HEK293 (cell line): ENCODE results near the gene CORO2B.
A peak's percentile ranks its signal among the peaks of the same experiment; 100 is the strongest.

Experiments
- CTCF ChIA-PET: fragments of 350-600 bp; formaldehyde crosslinking; extraction: SDS; loops from one replicate; lab custom pipeline; 2021; ENCODE audit warnings: antibody characterized with exemption; lab: Yijun Ruan, JAX
- POLR2A ChIA-PET: fragments of 300-600 bp; formaldehyde crosslinking; extraction: SDS; loops from one replicate; lab custom pipeline; 2020; ENCODE audit warnings: antibody characterized with exemption, inconsistent platforms; lab: Yijun Ruan, JAX
- H3K27ac ChIP-seq: fragments of 200-500 bp; sonication (Bioruptor generic); 2 replicates; pipeline ENCODE4 v1.5.1; 2014; ENCODE audit warnings: low read depth, low read length, control low read depth, inconsistent platforms; ENCODE audit errors: extremely low read depth
- H3K36me3 ChIP-seq, 2 experiments: fragments of 200-500 bp in 1 of 2; sonication (Bioruptor generic) in 1 of 2; 1 replicate in 1 of 2; 2 replicates in 1 of 2; pipeline ENCODE4 v1.5.1; 2014 to 2017; ENCODE audit warnings: inconsistent platforms in 2 of 2, low read length in 2 of 2; ENCODE audit not compliant: control insufficient read depth in 2 of 2, insufficient read depth in 1 of 2
- H3K4me1 ChIP-seq: fragments of 200-500 bp; sonication (Bioruptor generic); 2 replicates; pipeline ENCODE4 v1.5.1; 2014; ENCODE audit warnings: mild to moderate bottlenecking, low read length, inconsistent platforms; ENCODE audit not compliant: control insufficient read depth, insufficient read depth
- H3K4me3 ChIP-seq: 2 replicates; pipeline ENCODE4 v1.5.1; 2011; ENCODE audit warnings: low read depth, mild to moderate bottlenecking, control low read depth, low read length, moderate library complexity
- H3K9me3 ChIP-seq: fragments of 200-500 bp; sonication (Bioruptor generic); 2 replicates; pipeline ENCODE4 v1.5.1; 2014; ENCODE audit warnings: low read depth, low read length, inconsistent platforms; ENCODE audit not compliant: control insufficient read depth, insufficient read depth
- ATF2 ChIP-seq: fragments of 450-650 bp; formaldehyde crosslinking; IDR thresholded peaks from 2 replicates; pipeline ENCODE4 v1.5.1; 2016; ENCODE audit warnings: missing biosample characterization, missing genetic modification characterization, low read depth
- BCL11A ChIP-seq: fragments of 450-650 bp; formaldehyde crosslinking; IDR thresholded peaks from 2 replicates; pipeline ENCODE4 v1.5.1; 2016; ENCODE audit warnings: low read depth, missing biosample characterization, missing genetic modification characterization
- GLI4 ChIP-seq: fragments of 450-650 bp; formaldehyde crosslinking; IDR thresholded peaks from 2 replicates; pipeline ENCODE4 v1.5.1; 2016; ENCODE audit warnings: missing biosample characterization, missing genetic modification characterization
- PRDM10 ChIP-seq: fragments of 450-650 bp; formaldehyde crosslinking; IDR thresholded peaks from 2 replicates; pipeline ENCODE4 v1.5.1; 2016; ENCODE audit warnings: missing biosample characterization, missing genetic modification characterization
- SETDB1 ChIP-seq: IDR thresholded peaks from one replicate; pipeline ENCODE4 v1.6.1; 2017; ENCODE audit warnings: mild to moderate bottlenecking, low read length, moderate library complexity, mixed read lengths; ENCODE audit not compliant: insufficient read length
- TRIM28 ChIP-seq: IDR thresholded peaks from 2 replicates; pipeline ENCODE4 v1.6.1; 2011; ENCODE audit warnings: low read length, control low read depth, borderline replicate concordance
- ZBTB6 ChIP-seq: fragments of 450-650 bp; formaldehyde crosslinking; IDR thresholded peaks from 2 replicates; pipeline ENCODE4 v1.5.1; 2017; ENCODE audit warnings: missing biosample characterization, missing genetic modification characterization
- ZIC2 ChIP-seq: fragments of 450-650 bp; formaldehyde crosslinking; IDR thresholded peaks from 2 replicates; pipeline ENCODE4 v1.5.1; 2016; ENCODE audit warnings: missing biosample characterization, missing genetic modification characterization
- ZNF112 ChIP-seq: fragments of 450-650 bp; formaldehyde crosslinking; IDR thresholded peaks from 2 replicates; pipeline ENCODE4 v1.5.0; 2017; ENCODE audit warnings: missing biosample characterization, missing genetic modification characterization
- ZNF423 ChIP-seq: fragments of 450-650 bp; formaldehyde crosslinking; IDR thresholded peaks from 2 replicates; pipeline ENCODE4 v1.5.1; 2016; ENCODE audit warnings: missing biosample characterization, missing genetic modification characterization
- ZNF561 ChIP-seq: fragments of 450-650 bp; IDR thresholded peaks from 2 replicates; pipeline ENCODE4 v1.5.1; 2018; ENCODE audit warnings: missing biosample characterization, missing genetic modification characterization, borderline replicate concordance
- ZNF629 ChIP-seq: fragments of 450-650 bp; formaldehyde crosslinking; IDR thresholded peaks from 2 replicates; pipeline ENCODE4 v1.5.1; 2017; ENCODE audit warnings: missing biosample characterization, missing genetic modification characterization
- ZNF654 ChIP-seq: fragments of 450-650 bp; formaldehyde crosslinking; IDR thresholded peaks from 2 replicates; pipeline ENCODE4 v1.5.1; 2016; ENCODE audit warnings: low read depth, missing biosample characterization, missing genetic modification characterization
- ZNF701 ChIP-seq: fragments of 450-650 bp; formaldehyde crosslinking; IDR thresholded peaks from 2 replicates; pipeline ENCODE4 v1.5.1; 2016; ENCODE audit warnings: missing biosample characterization, missing genetic modification characterization
- ZNF791 ChIP-seq: fragments of 450-650 bp; formaldehyde crosslinking; IDR thresholded peaks from 2 replicates; pipeline ENCODE4 v1.5.1; 2016; ENCODE audit warnings: missing biosample characterization, missing genetic modification characterization
- TF ChIP-seq, protein P1 (sequence below): fragments of 450-650 bp; formaldehyde crosslinking; IDR thresholded peaks from 2 replicates; pipeline ENCODE4 v1.5.1; 2016; ENCODE audit warnings: missing biosample characterization, missing genetic modification characterization, low read depth

The CORO2B gene

DNA sequence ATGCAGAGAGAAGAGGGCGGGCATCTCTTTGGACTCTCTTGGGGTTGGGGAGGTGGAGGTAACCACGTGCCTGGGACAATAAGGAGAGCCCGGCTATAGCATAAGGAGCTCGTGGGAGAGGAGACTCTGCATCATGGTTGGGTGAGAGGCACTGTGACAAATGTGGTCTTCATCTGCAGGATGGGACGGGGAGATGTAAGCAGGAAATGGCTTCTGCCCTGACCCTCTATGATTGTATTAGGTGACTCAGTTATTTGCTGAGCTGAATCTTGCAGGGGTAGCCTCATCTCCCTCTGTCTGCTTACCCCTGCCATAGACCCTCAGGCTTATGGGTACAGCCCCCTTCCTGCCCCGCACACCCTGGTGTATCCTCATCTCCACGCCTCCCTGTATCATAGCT, 48.7 kb downstream of the CORO2B start (continued):
- TF ChIP-seq, protein P1, sequence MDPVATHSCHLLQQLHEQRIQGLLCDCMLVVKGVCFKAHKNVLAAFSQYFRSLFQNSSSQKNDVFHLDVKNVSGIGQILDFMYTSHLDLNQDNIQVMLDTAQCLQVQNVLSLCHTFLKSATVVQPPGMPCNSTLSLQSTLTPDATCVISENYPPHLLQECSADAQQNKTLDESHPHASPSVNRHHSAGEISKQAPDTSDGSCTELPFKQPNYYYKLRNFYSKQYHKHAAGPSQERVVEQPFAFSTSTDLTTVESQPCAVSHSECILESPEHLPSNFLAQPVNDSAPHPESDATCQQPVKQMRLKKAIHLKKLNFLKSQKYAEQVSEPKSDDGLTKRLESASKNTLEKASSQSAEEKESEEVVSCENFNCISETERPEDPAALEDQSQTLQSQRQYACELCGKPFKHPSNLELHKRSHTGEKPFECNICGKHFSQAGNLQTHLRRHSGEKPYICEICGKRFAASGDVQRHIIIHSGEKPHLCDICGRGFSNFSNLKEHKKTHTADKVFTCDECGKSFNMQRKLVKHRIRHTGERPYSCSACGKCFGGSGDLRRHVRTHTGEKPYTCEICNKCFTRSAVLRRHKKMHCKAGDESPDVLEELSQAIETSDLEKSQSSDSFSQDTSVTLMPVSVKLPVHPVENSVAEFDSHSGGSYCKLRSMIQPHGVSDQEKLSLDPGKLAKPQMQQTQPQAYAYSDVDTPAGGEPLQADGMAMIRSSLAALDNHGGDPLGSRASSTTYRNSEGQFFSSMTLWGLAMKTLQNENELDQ (tag by site-specific recombination), result no peak
- no peak for TF ChIP-seq ZNF791 (tag by site-specific recombination)
- no peak for TF ChIP-seq GLI4

- no peak overlapping the region for H3K4me3 ChIP-seq
- ChIA-PET POLR2A (no interaction called here), CTCF (interaction anchor here (0.7 to 1.3 kb wide), 3 partner anchors 8 to 78 kb away, joined by 3 to 4 read pairs (median 3); no protein-coding TSS in a partner anchor)
- TF ChIP-seq ZNF629, result no peak
- no peak for TF ChIP-seq TRIM28
- 0 out of 2 replicates have a peak, but pooled peaks have one; percentile 8 for TF ChIP-seq ZIC2 (tag by site-specific recombination)
- TF ChIP-seq ZNF423 (tag by site-specific recombination), result no peak
- TF ChIP-seq ZNF654, result no peak
- no peak for TF ChIP-seq ZNF701 (tag by site-specific recombination)
- no peak for TF ChIP-seq ZBTB6 (tag by site-specific recombination)
- TF ChIP-seq ATF2 (tag by site-specific recombination), result 0 out of 2 replicates have a peak, but pooled peaks have one; percentile 9
- TF ChIP-seq SETDB1, result no peak
- TF ChIP-seq ZNF112 (tag by site-specific recombination), result no peak
- TF ChIP-seq PRDM10 (tag by site-specific recombination), result no peak
- TF ChIP-seq ZNF561 (tag by site-specific recombination), result no peak
- no peak for TF ChIP-seq BCL11A (tag by site-specific recombination)
- TF ChIP-seq, all 188 proteins: peak for 2
- no peaks in the 10 kb centered on the region for H3K4me1 ChIP-seq
- H3K36me3 ChIP-seq, result no peaks in the 10 kb centered on the region
- no peaks in the 10 kb centered on the region for H3K9me3 ChIP-seq
- no peak overlapping the region for H3K27ac ChIP-seq
Measured at GRCh38 chr15:68627995-68628394, 49.2 kb downstream of the CORO2B start.
